GM13977 (cell line): ENCODE measurements around the gene CPT1C.

Source experiments
- DNase-seq: peaks from one replicate; pipeline ENCODE4 v3.0.0; 2012; ENCODE audit warnings: low spot score
- in situ Hi-C: fragments of 300-500 bp; cut with MboI; formaldehyde crosslinking; loops from one replicate; pipeline ENCODE4 v1.12.0; 2022; ENCODE audit warnings: low sequenced_read_pairs, low pct_unique_long_range_greater_than_20kb, mixed read lengths, inconsistent platforms; ENCODE audit not compliant: unreplicated experiment
- TF ChIP-seq, protein P1 (sequence below): IDR thresholded peaks from 2 replicates; pipeline ENCODE4 v1.5.1; 2012; ENCODE audit warnings: mild to moderate bottlenecking, control low read depth; ENCODE audit not compliant: insufficient read depth; ENCODE audit errors: extremely low read depth, missing control alignments

Gene CPT1C

DNA sequence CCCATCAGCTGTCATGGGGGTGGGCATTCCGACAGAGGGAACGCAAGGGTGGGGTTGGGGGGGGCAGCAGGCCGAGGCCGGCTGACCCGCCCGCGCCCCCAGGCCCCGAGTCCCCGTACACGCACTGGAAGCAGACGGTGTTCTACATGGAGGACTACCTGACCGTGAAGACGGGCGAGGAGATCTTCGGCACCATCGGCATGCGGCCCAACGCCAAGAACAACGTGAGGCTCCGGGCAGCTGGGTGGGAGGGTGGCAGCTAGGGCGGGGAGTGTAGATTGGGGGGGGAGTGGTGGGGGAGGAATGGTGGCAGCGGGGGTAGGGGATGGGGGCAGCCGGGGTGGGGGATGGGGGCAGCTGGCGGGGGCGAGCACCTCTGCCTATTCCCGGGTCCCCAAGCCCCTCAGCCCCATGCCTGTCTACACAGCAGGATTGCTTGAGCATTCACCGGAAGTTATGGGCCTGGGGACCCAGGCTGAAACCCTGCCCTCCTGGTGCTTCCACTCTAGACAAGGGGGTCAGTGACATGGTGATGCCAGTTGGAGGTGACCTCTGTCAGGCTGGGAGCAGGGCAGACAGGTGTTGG is 4.3 kb upstream of the CPT1C start:
- no peak for DNase-seq
- in situ Hi-C loops, result no loop called here

DNA sequence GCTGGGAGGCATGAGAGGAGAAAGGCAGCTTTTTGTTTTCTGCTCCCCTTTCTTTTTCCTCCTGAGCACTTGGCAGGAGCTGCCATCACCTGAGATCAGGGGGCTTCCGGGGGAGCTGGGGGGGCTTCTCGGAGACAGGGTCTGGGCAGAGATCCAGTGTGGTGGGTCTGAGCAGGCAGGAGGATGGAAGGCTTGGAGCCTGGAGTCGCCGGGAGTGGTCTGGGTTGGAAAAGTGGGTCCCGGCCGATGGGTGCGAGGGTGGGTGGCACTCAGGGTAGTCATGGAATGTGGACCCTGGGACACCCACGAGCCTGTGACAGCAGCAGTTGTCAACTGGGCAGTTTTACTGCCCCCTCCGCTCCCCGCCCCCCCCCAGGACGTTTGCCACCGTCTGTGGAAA is 3.8 kb upstream of the CPT1C start:
- in situ Hi-C loops, result no loop called here
- no peak for DNase-seq
- TF ChIP-seq, protein P1, sequence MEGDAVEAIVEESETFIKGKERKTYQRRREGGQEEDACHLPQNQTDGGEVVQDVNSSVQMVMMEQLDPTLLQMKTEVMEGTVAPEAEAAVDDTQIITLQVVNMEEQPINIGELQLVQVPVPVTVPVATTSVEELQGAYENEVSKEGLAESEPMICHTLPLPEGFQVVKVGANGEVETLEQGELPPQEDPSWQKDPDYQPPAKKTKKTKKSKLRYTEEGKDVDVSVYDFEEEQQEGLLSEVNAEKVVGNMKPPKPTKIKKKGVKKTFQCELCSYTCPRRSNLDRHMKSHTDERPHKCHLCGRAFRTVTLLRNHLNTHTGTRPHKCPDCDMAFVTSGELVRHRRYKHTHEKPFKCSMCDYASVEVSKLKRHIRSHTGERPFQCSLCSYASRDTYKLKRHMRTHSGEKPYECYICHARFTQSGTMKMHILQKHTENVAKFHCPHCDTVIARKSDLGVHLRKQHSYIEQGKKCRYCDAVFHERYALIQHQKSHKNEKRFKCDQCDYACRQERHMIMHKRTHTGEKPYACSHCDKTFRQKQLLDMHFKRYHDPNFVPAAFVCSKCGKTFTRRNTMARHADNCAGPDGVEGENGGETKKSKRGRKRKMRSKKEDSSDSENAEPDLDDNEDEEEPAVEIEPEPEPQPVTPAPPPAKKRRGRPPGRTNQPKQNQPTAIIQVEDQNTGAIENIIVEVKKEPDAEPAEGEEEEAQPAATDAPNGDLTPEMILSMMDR, result no peak

More for the DNA sequence above, 4.3 kb upstream of the CPT1C start:
- TF ChIP-seq, protein P1, result no peak

DNA sequence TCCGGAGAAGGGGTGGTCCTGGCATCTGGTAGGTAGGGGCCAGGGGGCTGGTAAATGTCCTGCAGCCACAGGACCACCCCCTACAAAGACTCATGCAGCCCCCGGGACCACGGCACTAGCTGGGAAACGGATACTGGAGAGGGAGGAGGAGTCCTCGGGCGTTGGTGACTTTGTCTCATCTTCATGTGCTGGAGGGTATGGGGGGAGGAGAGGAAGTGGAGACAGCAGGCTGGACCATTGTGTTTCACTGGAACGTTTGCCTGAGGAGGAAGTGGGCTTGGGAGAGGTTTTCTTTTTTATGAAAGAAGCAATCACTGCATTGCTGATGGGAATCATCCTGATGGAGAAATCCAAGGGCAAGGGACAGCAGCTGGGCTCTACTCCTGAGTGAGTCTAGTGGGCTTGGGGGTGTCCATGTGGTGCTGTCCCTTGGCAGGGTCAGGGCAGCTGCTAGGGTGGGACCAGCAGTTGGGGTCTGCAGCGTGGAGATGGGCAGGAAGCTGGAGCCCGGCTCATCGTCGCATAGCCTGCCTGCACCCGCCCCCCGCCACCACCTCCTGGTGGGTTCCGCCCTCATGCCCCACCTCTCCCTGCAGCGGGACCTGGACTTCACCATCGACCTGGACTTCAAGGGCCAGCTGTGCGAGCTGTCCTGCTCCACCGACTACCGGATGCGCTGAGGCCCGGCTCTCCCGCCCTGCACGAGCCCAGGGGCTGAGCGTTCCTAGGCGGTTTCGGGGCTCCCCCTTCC is 3.2 kb upstream of the CPT1C start:
- DNase-seq, result no peak
- in situ Hi-C loops, result no loop called here
- TF ChIP-seq, protein P1, result no peak

DNA sequence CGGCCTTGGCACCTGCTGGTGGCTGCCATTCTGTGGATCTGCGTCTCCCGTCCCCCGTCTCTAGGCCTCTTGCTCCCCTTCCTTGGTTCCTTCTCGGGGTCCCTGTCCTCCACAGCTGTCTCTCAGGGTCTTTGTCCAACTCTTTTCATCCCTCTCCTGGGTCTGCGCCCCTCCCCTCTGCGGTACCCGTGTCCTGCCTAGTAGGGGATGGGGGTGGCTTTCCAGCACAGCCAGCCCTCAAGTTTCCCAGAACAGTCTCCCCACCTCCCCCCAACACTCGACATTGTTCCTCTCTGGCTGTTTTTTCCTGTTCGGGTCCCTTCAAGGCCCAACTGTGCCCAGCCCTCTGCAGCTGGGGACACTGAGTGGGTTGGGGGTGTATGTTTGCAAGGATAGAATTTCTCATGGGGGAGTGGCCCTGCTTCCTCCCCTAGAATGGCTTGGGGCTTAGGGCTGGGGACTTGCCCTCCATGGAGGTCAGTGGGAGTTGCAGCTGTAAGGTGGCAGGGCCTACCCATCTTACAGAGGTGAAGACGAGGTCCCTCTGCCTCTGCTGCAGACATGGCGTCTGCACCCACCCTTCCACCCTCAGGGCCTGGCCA is 2.3 kb upstream of the CPT1C start:
- DNase-seq, result no peak
- in situ Hi-C loops, result no loop called here

DNA sequence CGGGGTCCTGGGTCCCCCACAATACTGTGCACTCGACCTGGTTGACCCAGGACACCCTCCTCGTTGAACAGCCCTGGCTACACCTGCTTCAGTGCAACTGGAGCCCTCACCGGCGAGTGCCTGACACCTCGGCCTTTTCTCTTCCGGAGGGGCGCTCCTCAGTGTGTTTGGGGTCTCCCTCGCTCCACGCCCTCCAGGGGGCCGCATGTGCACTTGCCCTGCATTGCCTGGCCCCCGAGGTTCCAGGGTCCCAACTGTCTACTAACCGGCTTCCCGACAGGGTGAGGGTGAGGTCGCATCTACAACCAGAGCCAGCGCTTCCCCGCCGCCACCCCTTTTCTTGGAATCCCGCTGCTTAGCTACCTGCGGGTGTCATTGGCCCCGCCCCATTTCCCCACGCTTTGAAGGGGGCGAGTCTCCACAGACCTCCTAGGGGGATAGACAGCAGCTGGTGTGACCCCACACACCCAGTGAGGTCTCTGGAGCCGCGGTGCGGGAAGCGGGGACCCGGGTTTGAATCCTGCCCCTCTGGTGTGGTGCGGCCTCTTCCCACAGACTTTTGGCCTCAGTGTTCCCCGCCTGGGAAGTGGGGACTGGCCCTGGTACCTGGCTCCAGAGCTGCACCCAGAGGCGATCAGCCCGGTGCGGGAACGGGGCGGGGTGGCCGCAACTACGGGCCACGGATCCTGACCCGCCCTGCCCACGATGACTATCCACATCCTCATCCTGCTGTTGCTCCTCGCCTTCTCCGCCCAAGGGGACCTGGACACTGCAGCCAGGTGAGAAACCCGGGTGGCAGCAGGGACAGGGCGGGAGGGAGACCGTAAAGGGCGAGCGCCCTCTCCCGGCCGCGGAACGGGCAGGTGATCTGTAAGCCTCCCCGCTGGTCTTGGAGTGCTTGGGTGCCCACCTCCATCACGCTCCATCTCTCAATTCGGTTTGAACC is 1.5 kb upstream of the CPT1C start, which contains the start of gene ADM5:
TSS of gene ADM5 (plus strand) at position 462 of the 946 bp plus-strand sequence. CDS start at position 706, 244 bp downstream.
- in situ Hi-C loops, result no loop called here
- TF ChIP-seq, protein P1, result peak; percentile 68
- peak; percentile 75 for DNase-seq

More for the DNA sequence above, 2.3 kb upstream of the CPT1C start:
- TF ChIP-seq, protein P1, result no peak
